ENCODE results near the gene DNAH6. TPM values are rescaled to one million over a fixed set of nuclear protein-coding genes. Genes with fewer than 3 reads are reported as not detected.

The DNAH6 gene
- total and polyA plus RNA-seq, 10 of the 15 experiments (the other 5 are each of a cell fraction or from before 2014, with no cell fraction given), result 0.07 to 1.0 (median 0.29) TPM

GRCh38 chr2:84486441-84487115 lies 29.7 kb upstream of the DNAH6 start (continued):
- TF ChIP-seq ZBTB40 (IDR thresholded peaks at IDR 0.05; ENCODE audit: borderline replicate concordance) (no peak), MLLT1 (IDR thresholded peaks at IDR 0.05) (no peak)

- Histone ChIP-seq H3K4me3 (no peak overlapping the region), H4K20me1 (ENCODE audit: control insufficient read depth, insufficient read depth) (no peaks in the 10 kb centered on the region), H3K9ac (ENCODE audit: control insufficient read depth, insufficient read depth, low read length) (no peak overlapping the region), H3K27me3 (replicated peaks in 1 of 2; ENCODE audit: control insufficient read depth in 2 of 2, insufficient read depth in 2 of 2, low read length in 1 of 2) (peaks cover 2 to 3% of the 10 kb centered on the region in 2 experiments; a peak in 2 of 4 replicates), H3K4me1 (ENCODE audit: control insufficient read depth, insufficient read depth, low read length) (no peaks in the 10 kb centered on the region), H3K27ac (ENCODE audit: control insufficient read depth, insufficient read depth) (no peak overlapping the region), H3K9me3 (replicated peaks; ENCODE audit: control insufficient read depth, insufficient read depth, low read length) (no peaks in the 10 kb centered on the region), H3K4me2 (ENCODE audit: control insufficient read depth, insufficient read depth) (no peak overlapping the region), H2AFZ (ENCODE audit: control insufficient read depth, low read depth, low read length) (no peak overlapping the region), H3K79me2 (ENCODE audit: control insufficient read depth, insufficient read depth, low read length) (no peaks in the 10 kb centered on the region), H3K36me3 (ENCODE audit: control insufficient read depth in 2 of 2, insufficient read depth in 2 of 2, low read length in 1 of 2) (no peaks in the 10 kb centered on the region)
- DNase-seq (ENCODE audit: low read depth, low spot score) (no peak), ATAC-seq (no peak), FAIRE-seq (no peak)
- RAD21 ChIA-PET (ENCODE audit: unreplicated experiment), result no interaction called here
- no TSS peak for BruUV-seq (replicated peaks)
- 25% methylated on average over 3 of the region's 3 CpGs for WGBS (ENCODE audit: insufficient coverage, insufficient replicate concordance, low lambda C conversion rate, missing lambda C conversion rate)
- POLR2A ChIA-PET, result no interaction called here
- SMC1A ChIA-PET (ENCODE audit: uncharacterized antibody, unreplicated experiment), result no interaction called here
- in situ Hi-C loops (cut with MboI), result no loop called here
- CTCF ChIA-PET, result interaction anchor here (1.5 kb wide), 1 partner anchor 10 kb away, joined by 3 read pairs; no protein-coding TSS in a partner anchor
- intact Hi-C loops (cut with micrococcal nuclease; ENCODE audit: unreplicated experiment), result no loop called here
- TF ChIP-seq MAX (IDR thresholded peaks at IDR 0.05; ENCODE audit: low read depth, low read length), result no peak
- TF ChIP-seq HDGF (IDR thresholded peaks at IDR 0.05), result no peak
- TF ChIP-seq USF2 (IDR thresholded peaks at IDR 0.05; ENCODE audit: borderline replicate concordance, low read depth, low read length), result no peak
- TF ChIP-seq TBL1XR1 (IDR thresholded peaks at IDR 0.05; ENCODE audit: low read depth, low read length), result no peak
- no peak for TF ChIP-seq SIX5 (IDR thresholded peaks at IDR 0.05; ENCODE audit: low read depth, low read length, severe bottlenecking)
- no peak for TF ChIP-seq BCLAF1 (IDR thresholded peaks at IDR 0.05)
- no peak for TF ChIP-seq USF1 (IDR thresholded peaks at IDR 0.05; ENCODE audit: borderline replicate concordance, extremely low read length, insufficient read depth, low read depth, low read length)
Observed at GRCh38 chr2:84487298-84487996, 28.9 kb upstream of the DNAH6 start.

All from GM12878 (cell line).